HepG2 (cell line): ENCODE results near the gene CAPN11. TPM values are rescaled to one million over a fixed set of nuclear protein-coding genes. Genes with fewer than 3 reads are reported as not detected.

Source experiments
- EEA1 ChIP-seq: sonication (generic); formaldehyde crosslinking; IDR thresholded peaks from 2 replicates; pipeline ENCODE4 v1.5.1; 2020; ENCODE audit warnings: mild to moderate bottlenecking, missing genetic modification reagents, borderline replicate concordance
- IRX3 ChIP-seq: sonication (generic); formaldehyde crosslinking; IDR thresholded peaks from 2 replicates; pipeline ENCODE4 v1.8.1; 2023; ENCODE audit warnings: mild to moderate bottlenecking, low read depth, missing genetic modification reagents, borderline replicate concordance
- KAT7 ChIP-seq: IDR thresholded peaks from 2 replicates; pipeline ENCODE4 v1.6.1; 2018; ENCODE audit warnings: borderline replicate concordance, missing compliant biosample characterization
- MAFF ChIP-seq: IDR thresholded peaks from 2 replicates; pipeline ENCODE4 v1.6.1; 2011; ENCODE audit warnings: low read depth, low read length, improper control_type of control experiment
- MEIS2 ChIP-seq: sonication (generic); formaldehyde crosslinking; IDR thresholded peaks from 2 replicates; pipeline ENCODE4 v1.9.0; 2021; ENCODE audit warnings: mild to moderate bottlenecking, missing genetic modification reagents
- MLLT10 ChIP-seq: sonication (generic); formaldehyde crosslinking; IDR thresholded peaks from 2 replicates; pipeline ENCODE4 v1.4.0; 2020; ENCODE audit warnings: missing genetic modification reagents
- MTA3 ChIP-seq: sonication (generic); formaldehyde crosslinking; IDR thresholded peaks from 2 replicates; pipeline ENCODE4 v1.4.0; 2020; ENCODE audit warnings: missing genetic modification reagents
- MTF2 ChIP-seq: sonication (generic); formaldehyde crosslinking; IDR thresholded peaks from 2 replicates; pipeline ENCODE4 v1.5.0; 2020; ENCODE audit warnings: missing genetic modification reagents, borderline replicate concordance
- NR2C2 ChIP-seq: sonication (generic); formaldehyde crosslinking; IDR thresholded peaks from 2 replicates; pipeline ENCODE4 v1.4.0; 2020; ENCODE audit warnings: missing genetic modification reagents, mild to moderate bottlenecking, moderate library complexity, borderline replicate concordance
- ONECUT2 ChIP-seq: sonication (generic); formaldehyde crosslinking; IDR thresholded peaks from 2 replicates; pipeline ENCODE4 v1.4.0; 2020; ENCODE audit warnings: missing genetic modification reagents
- PRMT3 ChIP-seq: sonication (generic); formaldehyde crosslinking; IDR thresholded peaks from 2 replicates; pipeline ENCODE4 v1.8.1; 2022; ENCODE audit warnings: low read depth, mild to moderate bottlenecking, moderate library complexity, missing genetic modification reagents, borderline replicate concordance
- RAD21 ChIP-seq: fragments of 450-650 bp; formaldehyde crosslinking; IDR thresholded peaks from 2 replicates; pipeline ENCODE4 v1.5.0; 2020; ENCODE audit warnings: mild to moderate bottlenecking
- RCOR2 ChIP-seq: IDR thresholded peaks from 2 replicates; pipeline ENCODE4 v1.6.1; 2016; ENCODE audit warnings: missing biosample characterization, missing genetic modification reagents
- SYNCRIP ChIP-seq: fragments of 200-400 bp; formaldehyde crosslinking; IDR thresholded peaks from 2 replicates; pipeline ENCODE4 v1.6.1; 2018; ENCODE audit warnings: mild to moderate bottlenecking, low read depth, low read length; ENCODE audit not compliant: insufficient read depth
- ZKSCAN5 ChIP-seq: sonication (generic); formaldehyde crosslinking; IDR thresholded peaks from 2 replicates; pipeline ENCODE4 v1.5.1; 2020; ENCODE audit warnings: mild to moderate bottlenecking, missing genetic modification reagents
- ZNF207 ChIP-seq: fragments of 450-650 bp; IDR thresholded peaks from 2 replicates; pipeline ENCODE4 v1.6.1; 2016; ENCODE audit warnings: antibody characterized with exemption, borderline replicate concordance
- ZNF224 ChIP-seq: sonication (generic); formaldehyde crosslinking; IDR thresholded peaks from 2 replicates; pipeline ENCODE4 v1.5.0; 2020; ENCODE audit warnings: mild to moderate bottlenecking, missing genetic modification reagents
- ZNF30 ChIP-seq: sonication (generic); formaldehyde crosslinking; IDR thresholded peaks from 2 replicates; pipeline ENCODE4 v1.5.0; 2020; ENCODE audit warnings: mild to moderate bottlenecking, missing genetic modification reagents
- ZNF335 ChIP-seq: sonication (generic); formaldehyde crosslinking; IDR thresholded peaks from 2 replicates; pipeline ENCODE4 v1.4.0; 2020; ENCODE audit warnings: missing genetic modification reagents
- ZNF550 ChIP-seq: sonication (generic); formaldehyde crosslinking; IDR thresholded peaks from 2 replicates; pipeline ENCODE4 v1.4.0; 2020; ENCODE audit warnings: mild to moderate bottlenecking, missing genetic modification reagents, borderline replicate concordance
- ZNF615 ChIP-seq: sonication (generic); formaldehyde crosslinking; IDR thresholded peaks from 2 replicates; pipeline ENCODE4 v1.5.0; 2020; ENCODE audit warnings: mild to moderate bottlenecking, missing genetic modification reagents, borderline replicate concordance
- ZNF768 ChIP-seq: sonication (generic); formaldehyde crosslinking; IDR thresholded peaks from 2 replicates; pipeline ENCODE4 v1.4.0; 2020; ENCODE audit warnings: missing genetic modification reagents
- ZNF777 ChIP-seq: sonication (generic); formaldehyde crosslinking; IDR thresholded peaks from 2 replicates; pipeline ENCODE4 v1.4.0; 2020; ENCODE audit warnings: missing genetic modification reagents
- polyA plus RNA-seq, 8 experiments: library from polyadenylated mRNA; depleted of rRNA in 3 of 8; stranded (reverse) in 7 of 8; unstranded in 1 of 8; fragments of >200 nt; fragmentation: Illumina TruSeq in 4 of 8; extraction: Trizol in 4 of 8; gene quantifications; 2 replicates each; pipeline versions ENCODE4 v1.2.1 to v1.2.3, GENCODE V29; 2011 to 2016; ENCODE audit warnings: low read depth in 4 of 8, missing spikeins in 1 of 8, mixed read lengths in 1 of 8; ENCODE audit not compliant: insufficient read depth in 1 of 8
- total RNA-seq, 5 experiments: library from RNA; depleted of rRNA; stranded (reverse); fragments of >200 nt; fragmentation: Illumina TruSeq; extraction: Trizol; gene quantifications; 2 replicates each; pipeline ENCODE4 v1.2.3, GENCODE V29; 2016; ENCODE audit warnings: low read depth in 1 of 5
- TF ChIP-seq, protein P1 (sequence below): sonication (generic); formaldehyde crosslinking; IDR thresholded peaks from 2 replicates; pipeline ENCODE4 v1.4.0; 2020; ENCODE audit warnings: missing genetic modification reagents, mild to moderate bottlenecking, borderline replicate concordance
- TF ChIP-seq, protein P2 (sequence below): sonication (generic); formaldehyde crosslinking; IDR thresholded peaks from 2 replicates; pipeline ENCODE4 v1.8.1; 2023; ENCODE audit warnings: mild to moderate bottlenecking, inconsistent platforms, moderate library complexity, missing genetic modification reagents, borderline replicate concordance
- TF ChIP-seq, protein P3 (sequence below): IDR thresholded peaks from 2 replicates; pipeline ENCODE4 v1.6.1; 2016; ENCODE audit warnings: low read depth, control low read depth

Gene CAPN11
- total and polyA plus RNA-seq, 2 of the 13 experiments (the other 11 are each of a cell fraction or from before 2014, with no cell fraction given): 0.07 to 0.11 TPM

DNA sequence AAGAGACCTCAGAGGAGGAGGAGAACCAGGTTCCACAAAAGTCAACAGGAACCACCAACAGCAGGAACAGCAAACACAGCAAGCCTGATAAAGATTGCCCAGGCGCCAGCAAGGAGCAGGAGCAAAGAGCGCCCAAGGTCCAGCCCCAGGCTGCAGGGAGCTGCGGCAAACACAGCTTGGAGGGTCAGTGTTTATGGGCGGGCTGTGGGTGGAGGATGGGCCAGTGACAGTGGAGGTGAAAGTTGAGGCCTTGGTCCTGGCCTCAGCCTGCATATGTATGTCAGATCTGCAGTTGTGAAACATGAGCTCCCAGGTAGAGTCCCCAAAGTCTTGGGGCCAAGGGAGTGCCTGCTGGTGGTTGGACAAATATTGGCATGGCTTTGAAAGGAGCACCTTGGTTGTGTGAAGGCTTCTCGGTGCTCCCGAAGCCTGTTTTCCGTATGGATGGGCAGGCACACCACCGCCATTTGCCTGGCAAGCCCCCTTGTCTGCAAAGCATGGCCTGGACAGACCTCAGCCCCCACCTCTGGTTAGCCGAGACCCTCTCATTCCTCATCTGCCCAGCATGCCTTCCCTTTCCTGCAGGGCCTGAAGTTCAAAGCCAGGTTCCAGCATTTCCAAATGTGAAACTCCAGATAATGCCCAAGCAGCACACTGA lies 2.0 kb upstream of the CAPN11 start (continued):
- TF ChIP-seq RAD21 (CRISPR knock-in tag): peak; percentile 42; the same call in 1 of the 2 replicates
- peak; percentile 62; the same call in 1 of the 2 replicates for TF ChIP-seq EEA1
- peak; percentile 87 for TF ChIP-seq ZNF768
- peak; percentile 88; the same call in 1 of the 2 replicates for TF ChIP-seq MEIS2 (CRISPR knock-in tag)
- no peak for TF ChIP-seq ZNF615 (CRISPR knock-in tag)
- TF ChIP-seq MAFF: no peak
- TF ChIP-seq KAT7: no peak
- TF ChIP-seq ZNF207: no peak
- TF ChIP-seq ONECUT2 (CRISPR knock-in tag): peak; percentile 15; the same call in 1 of the 2 replicates
- TF ChIP-seq, protein P1, sequence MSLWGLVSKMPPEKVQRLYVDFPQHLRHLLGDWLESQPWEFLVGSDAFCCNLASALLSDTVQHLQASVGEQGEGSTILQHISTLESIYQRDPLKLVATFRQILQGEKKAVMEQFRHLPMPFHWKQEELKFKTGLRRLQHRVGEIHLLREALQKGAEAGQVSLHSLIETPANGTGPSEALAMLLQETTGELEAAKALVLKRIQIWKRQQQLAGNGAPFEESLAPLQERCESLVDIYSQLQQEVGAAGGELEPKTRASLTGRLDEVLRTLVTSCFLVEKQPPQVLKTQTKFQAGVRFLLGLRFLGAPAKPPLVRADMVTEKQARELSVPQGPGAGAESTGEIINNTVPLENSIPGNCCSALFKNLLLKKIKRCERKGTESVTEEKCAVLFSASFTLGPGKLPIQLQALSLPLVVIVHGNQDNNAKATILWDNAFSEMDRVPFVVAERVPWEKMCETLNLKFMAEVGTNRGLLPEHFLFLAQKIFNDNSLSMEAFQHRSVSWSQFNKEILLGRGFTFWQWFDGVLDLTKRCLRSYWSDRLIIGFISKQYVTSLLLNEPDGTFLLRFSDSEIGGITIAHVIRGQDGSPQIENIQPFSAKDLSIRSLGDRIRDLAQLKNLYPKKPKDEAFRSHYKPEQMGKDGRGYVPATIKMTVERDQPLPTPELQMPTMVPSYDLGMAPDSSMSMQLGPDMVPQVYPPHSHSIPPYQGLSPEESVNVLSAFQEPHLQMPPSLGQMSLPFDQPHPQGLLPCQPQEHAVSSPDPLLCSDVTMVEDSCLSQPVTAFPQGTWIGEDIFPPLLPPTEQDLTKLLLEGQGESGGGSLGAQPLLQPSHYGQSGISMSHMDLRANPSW (CRISPR knock-in tag): peak; percentile 68; the same call in 1 of the 2 replicates
- TF ChIP-seq IRX3: peak; percentile 14; the same call in 1 of the 2 replicates
- TF ChIP-seq, protein P2, sequence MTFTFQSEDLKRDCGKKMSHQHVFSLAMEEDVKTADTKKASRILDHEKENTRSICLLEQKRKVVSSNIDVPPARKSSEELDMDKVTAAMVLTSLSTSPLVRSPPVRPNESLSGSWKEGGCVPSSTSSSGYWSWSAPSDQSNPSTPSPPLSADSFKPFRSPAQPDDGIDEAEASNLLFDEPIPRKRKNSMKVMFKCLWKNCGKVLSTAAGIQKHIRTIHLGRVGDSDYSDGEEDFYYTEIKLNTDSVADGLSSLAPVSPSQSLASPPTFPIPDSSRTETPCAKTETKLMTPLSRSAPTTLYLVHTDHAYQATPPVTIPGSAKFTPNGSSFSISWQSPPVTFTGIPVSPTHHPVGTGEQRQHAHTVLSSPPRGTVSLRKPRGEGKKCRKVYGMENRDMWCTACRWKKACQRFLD (CRISPR knock-in tag): no peak
- TF ChIP-seq MTF2 (CRISPR knock-in tag): peak; percentile 73; the same call in 1 of the 2 replicates
- no peak for TF ChIP-seq MLLT10
- peak; percentile 90 for TF ChIP-seq ZKSCAN5 (CRISPR knock-in tag)
- peak; percentile 52; the same call in 1 of the 2 replicates for TF ChIP-seq ZNF335
- no peak for TF ChIP-seq ZNF30 (CRISPR knock-in tag)
- TF ChIP-seq ZNF224 (CRISPR knock-in tag): no peak; the same call in 1 of the 2 replicates
- TF ChIP-seq ZNF550: peak; percentile 8; the same call in 1 of the 2 replicates
- TF ChIP-seq, protein P3, sequence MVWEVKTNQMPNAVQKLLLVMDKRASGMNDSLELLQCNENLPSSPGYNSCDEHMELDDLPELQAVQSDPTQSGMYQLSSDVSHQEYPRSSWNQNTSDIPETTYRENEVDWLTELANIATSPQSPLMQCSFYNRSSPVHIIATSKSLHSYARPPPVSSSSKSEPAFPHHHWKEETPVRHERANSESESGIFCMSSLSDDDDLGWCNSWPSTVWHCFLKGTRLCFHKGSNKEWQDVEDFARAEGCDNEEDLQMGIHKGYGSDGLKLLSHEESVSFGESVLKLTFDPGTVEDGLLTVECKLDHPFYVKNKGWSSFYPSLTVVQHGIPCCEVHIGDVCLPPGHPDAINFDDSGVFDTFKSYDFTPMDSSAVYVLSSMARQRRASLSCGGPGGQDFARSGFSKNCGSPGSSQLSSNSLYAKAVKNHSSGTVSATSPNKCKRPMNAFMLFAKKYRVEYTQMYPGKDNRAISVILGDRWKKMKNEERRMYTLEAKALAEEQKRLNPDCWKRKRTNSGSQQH (CRISPR knock-in tag): no peak
- TF ChIP-seq ZNF777 (CRISPR knock-in tag): no peak
- TF ChIP-seq PRMT3: peak; percentile 89; the same call in 1 of the 2 replicates
- no peak for TF ChIP-seq MTA3
- peak; percentile 75 for TF ChIP-seq RCOR2 (CRISPR knock-in tag)
- TF ChIP-seq NR2C2 (CRISPR knock-in tag): peak; percentile 91
- TF ChIP-seq SYNCRIP: no peak
